ENCODE results near the gene SOCS7.

SOCS7 gene

GRCh38 chr17:38351412-38352222, at the start of gene SOCS7:
SOCS7 (plus strand) TSS chr17:38351844; CDS start chr17:38352053, 209 bp downstream.
- DNase-seq, result peak; percentile 92

GRCh38 chr17:38315497-38315896, 36.1 kb upstream of the SOCS7 start:
- no peak for DNase-seq

GRCh38 chr17:38317081-38317480, 34.6 kb upstream of the SOCS7 start:
- no peak for DNase-seq

GRCh38 chr17:38320482-38320881, 31.2 kb upstream of the SOCS7 start:
- no peak for DNase-seq

- DNase-seq, result peak; percentile 74
These were observed 29.4 kb upstream of the SOCS7 start for GRCh38 chr17:38322156-38322779.

- DNase-seq, result no peak
These were observed 28.7 kb upstream of the SOCS7 start for GRCh38 chr17:38322897-38323296.

GRCh38 chr17:38324141-38324697, 27.4 kb upstream of the SOCS7 start:
- DNase-seq, result no peak

- DNase-seq, result no peak
These were observed 26.9 kb upstream of the SOCS7 start for GRCh38 chr17:38324772-38325171.

GRCh38 chr17:38325221-38325851, 26.3 kb upstream of the SOCS7 start:
- DNase-seq, result no peak

- DNase-seq, result no peak
These were observed 24.4 kb upstream of the SOCS7 start for GRCh38 chr17:38326996-38327792.

GRCh38 chr17:38327936-38328335, 23.7 kb upstream of the SOCS7 start:
- DNase-seq, result no peak

- DNase-seq, result no peak
These were observed 23.0 kb upstream of the SOCS7 start for GRCh38 chr17:38328620-38329019.

GRCh38 chr17:38329284-38329683, 22.4 kb upstream of the SOCS7 start:
- DNase-seq, result no peak

- DNase-seq, result no peak
These were observed 21.6 kb upstream of the SOCS7 start for GRCh38 chr17:38329808-38330730.

GRCh38 chr17:38330941-38331411, 20.7 kb upstream of the SOCS7 start:
- DNase-seq, result no peak

GRCh38 chr17:38332735-38333134, 18.9 kb upstream of the SOCS7 start:
- no peak for DNase-seq

- peak; percentile 17 for DNase-seq
These were observed 17.9 kb upstream of the SOCS7 start for GRCh38 chr17:38333635-38334295.

- DNase-seq, result no peak
These were observed 16.9 kb upstream of the SOCS7 start for GRCh38 chr17:38334480-38335364.

- no peak for DNase-seq
These were observed 14.8 kb upstream of the SOCS7 start for GRCh38 chr17:38336838-38337237.

- DNase-seq, result no peak
These were observed 13.6 kb upstream of the SOCS7 start for GRCh38 chr17:38338053-38338452.

All from activated gamma-delta T cell treated with Interleukin-2 at 50 U/mL for 16 hours (primary cell).